NCI-H146 treated with DMSO at 0.1 percent for 48 hours (cell line): ENCODE results near the gene PYCARD.
"Not testable (repeated sequence)": the region's sequence is repeated elsewhere in the genome, so short reads cannot be mapped to it uniquely, and the experiment has no call there.

Source experiments
- DNase-seq: peaks from one replicate; lab custom pipeline; 2025; ENCODE audit not compliant: unreplicated experiment; lab: John Stamatoyannopoulos, UW

The PYCARD gene

GRCh38 chr16:31215287-31216162, 13.0 kb upstream of the PYCARD start:
- DNase-seq, result no peak

- DNase-seq, result no peak
Observed at GRCh38 chr16:31214708-31215286, 12.2 kb upstream of the PYCARD start.

GRCh38 chr16:31213877-31214707, 11.5 kb upstream of the PYCARD start, which contains the start of gene TRIM72:
Gene TRIM72 (plus strand): TSS chr16:31214119. CDS start chr16:31214739, 620 bp downstream.
- no peak for DNase-seq

GRCh38 chr16:31213342-31213741, 10.8 kb upstream of the PYCARD start:
- DNase-seq, result no peak

- DNase-seq, result no peak
Observed at GRCh38 chr16:31206776-31207175, 4.2 kb upstream of the PYCARD start.

- DNase-seq, result no peak
Observed at GRCh38 chr16:31204871-31205666, 2.5 kb upstream of the PYCARD start.

- DNase-seq, result no peak
Observed at GRCh38 chr16:31201582-31202413, 762 bp downstream of the PYCARD start.

- no peak for DNase-seq
Observed at GRCh38 chr16:31200821-31201568, 1.6 kb downstream of the PYCARD start.

- DNase-seq, result not testable (repeated sequence)
Observed at GRCh38 chr16:31200111-31200510, 2.4 kb downstream of the PYCARD start.

GRCh38 chr16:31199430-31200041, 3.0 kb downstream of the PYCARD start:
- DNase-seq, result no peak

GRCh38 chr16:31198207-31198882, 4.2 kb downstream of the PYCARD start:
- no peak for DNase-seq

- no peak for DNase-seq
Observed at GRCh38 chr16:31196324-31197088, 6.1 kb downstream of the PYCARD start.

- not testable (repeated sequence) for DNase-seq
Observed at GRCh38 chr16:31195861-31196260, 6.7 kb downstream of the PYCARD start.

- DNase-seq, result no peak
Observed at GRCh38 chr16:31194898-31195297, 7.7 kb downstream of the PYCARD start.

- DNase-seq, result no peak
Observed at GRCh38 chr16:31193874-31194273, 8.7 kb downstream of the PYCARD start.

- DNase-seq, result no peak
Observed at GRCh38 chr16:31192856-31193642, 9.5 kb downstream of the PYCARD start.
